ENCODE results near the gene DNAJC15.
A peak's percentile ranks its signal among the peaks of the same experiment; 100 is the strongest.
"Not testable (repeated sequence)": the region's sequence is repeated elsewhere in the genome, so short reads cannot be mapped to it uniquely, and the experiment has no call there.

DNAJC15 gene

DNA sequence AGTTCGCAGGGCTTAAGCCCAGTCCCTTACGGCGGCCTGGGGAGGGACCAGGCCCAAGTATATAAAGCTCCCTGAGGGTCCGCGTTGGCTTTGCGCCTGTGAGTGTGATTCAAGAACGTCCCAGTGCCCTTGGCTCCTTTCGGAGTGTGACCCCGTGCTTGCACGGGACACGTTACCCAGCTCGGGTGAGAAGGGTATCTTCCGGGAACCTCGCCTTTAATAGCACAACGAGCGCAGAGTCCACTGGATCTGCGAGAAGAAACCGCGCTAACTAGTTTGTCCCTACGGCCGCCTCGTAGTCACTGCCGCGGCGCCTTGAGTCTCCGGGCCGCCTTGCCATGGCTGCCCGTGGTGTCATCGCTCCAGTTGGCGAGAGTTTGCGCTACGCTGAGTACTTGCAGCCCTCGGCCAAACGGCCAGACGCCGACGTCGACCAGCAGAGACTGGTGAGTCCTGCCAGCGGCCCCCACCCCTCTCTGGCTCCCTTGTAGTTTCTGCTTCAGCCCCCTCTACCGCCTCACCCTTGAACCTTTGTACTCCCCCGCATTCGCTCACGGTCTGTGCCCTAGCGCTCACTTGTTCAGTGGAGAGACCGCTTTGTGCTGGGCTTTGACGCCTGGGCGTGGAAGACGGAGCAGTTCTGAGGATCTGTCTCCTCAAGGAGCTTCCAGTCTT lies at the start of gene DNAJC15:
Gene DNAJC15 (plus strand): TSS at position 298 of the 675 bp plus-strand sequence. CDS start 41 bp downstream, at position 339.
- peak; percentile 82 for TF ChIP-seq POLR2A (IDR thresholded peaks at IDR 0.05; ENCODE audit: low read length)
- TF ChIP-seq GATA1 (IDR thresholded peaks at IDR 0.05; ENCODE audit: low read depth, low read length), result no peak

DNA sequence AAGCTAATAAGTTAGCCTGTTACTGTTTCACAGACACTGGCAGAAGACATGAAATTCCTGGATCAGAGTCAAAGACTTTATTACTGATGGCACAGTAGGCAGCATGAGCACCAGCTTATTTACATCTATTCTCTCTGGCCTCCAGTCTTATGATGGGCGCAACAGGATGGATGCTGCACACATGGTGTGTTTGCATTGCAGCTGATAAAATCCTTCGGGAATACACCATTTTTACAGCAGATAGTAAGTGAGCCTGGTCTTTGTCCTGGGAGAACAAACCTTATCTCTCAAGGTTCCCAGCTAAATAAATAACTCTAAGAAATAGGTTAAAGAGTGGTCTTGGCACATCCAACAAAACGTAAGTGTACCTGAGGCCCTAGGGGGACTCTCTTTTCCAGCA lies 47.3 kb upstream of the DNAJC15 start:
- TF ChIP-seq POLR2A (IDR thresholded peaks at IDR 0.05; ENCODE audit: low read length) (no peak), GATA1 (IDR thresholded peaks at IDR 0.05; ENCODE audit: low read depth, low read length) (no peak)
- DNase-seq, result no peak

More for the DNA sequence above, at the start of gene DNAJC15:
- DNase-seq, result peak; percentile 72 to 78

DNA sequence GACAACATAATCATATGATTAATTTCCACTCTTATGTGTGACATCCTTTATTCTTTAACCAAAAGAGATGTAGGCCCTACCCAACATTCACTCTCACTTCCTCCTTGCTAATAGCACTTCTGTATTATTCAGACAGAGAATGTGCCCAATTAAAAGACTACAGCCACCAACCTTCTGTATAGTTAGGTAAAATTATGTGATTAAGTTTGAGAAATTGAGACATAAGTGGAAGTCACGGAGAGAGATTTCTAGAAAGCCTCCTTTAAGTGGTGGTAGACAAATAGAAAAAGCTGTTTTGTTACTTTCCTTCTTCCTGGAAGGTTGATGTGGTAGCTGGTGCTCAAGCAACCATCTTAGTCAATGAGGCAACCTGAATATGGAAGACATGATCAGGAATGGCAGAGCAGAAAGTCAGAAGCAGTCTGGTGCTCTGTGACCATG lies 46.1 kb upstream of the DNAJC15 start:
- TF ChIP-seq GATA1 (IDR thresholded peaks at IDR 0.05; ENCODE audit: low read depth, low read length) (no peak), POLR2A (IDR thresholded peaks at IDR 0.05; ENCODE audit: low read length) (no peak)
- DNase-seq, result no peak

DNA sequence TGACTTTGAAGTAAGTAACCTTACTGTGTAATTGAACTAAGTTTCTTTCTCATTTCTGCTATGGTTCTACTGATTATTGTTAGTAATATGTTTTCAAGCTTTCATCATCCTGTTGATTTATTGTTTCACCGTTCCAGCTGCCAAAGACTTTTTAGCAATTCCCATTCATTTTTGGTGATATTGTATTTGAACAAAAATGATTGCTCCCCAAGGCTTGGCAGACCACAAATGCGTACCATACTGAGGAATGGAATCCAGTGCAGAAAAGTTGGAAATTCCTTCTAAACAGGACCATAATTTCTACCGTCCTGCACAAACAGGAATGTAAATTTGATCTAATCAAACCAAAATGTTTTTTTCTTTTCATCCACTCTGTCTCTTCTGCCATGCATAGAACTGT lies 42.1 kb upstream of the DNAJC15 start:
- TF ChIP-seq GATA1 (IDR thresholded peaks at IDR 0.05; ENCODE audit: low read depth, low read length) (no peak), POLR2A (IDR thresholded peaks at IDR 0.05; ENCODE audit: low read length) (no peak)
- DNase-seq, result no peak

DNA sequence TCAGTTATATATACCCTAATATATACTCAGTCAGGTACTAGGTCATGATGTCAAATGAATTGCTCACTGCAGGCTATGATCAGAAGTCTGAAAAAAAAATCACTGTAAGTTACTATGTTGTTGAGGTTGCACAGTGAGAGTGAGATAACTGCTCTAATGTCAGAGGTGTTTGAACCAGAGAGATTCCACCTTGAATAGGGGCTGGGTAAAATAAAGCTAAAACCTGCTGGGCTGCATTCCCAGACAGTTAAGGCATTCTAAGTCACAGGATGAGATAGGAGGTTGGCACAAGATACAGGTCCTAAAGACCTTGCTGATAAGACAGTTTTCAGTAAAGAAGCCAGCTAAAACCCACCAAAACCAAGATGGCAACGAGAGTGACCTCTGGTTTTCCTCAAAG lies 41.5 kb upstream of the DNAJC15 start:
- no peak for TF ChIP-seq POLR2A (IDR thresholded peaks at IDR 0.05; ENCODE audit: low read length)
- TF ChIP-seq GATA1 (IDR thresholded peaks at IDR 0.05; ENCODE audit: low read depth, low read length), result no peak
- no peak for DNase-seq

DNA sequence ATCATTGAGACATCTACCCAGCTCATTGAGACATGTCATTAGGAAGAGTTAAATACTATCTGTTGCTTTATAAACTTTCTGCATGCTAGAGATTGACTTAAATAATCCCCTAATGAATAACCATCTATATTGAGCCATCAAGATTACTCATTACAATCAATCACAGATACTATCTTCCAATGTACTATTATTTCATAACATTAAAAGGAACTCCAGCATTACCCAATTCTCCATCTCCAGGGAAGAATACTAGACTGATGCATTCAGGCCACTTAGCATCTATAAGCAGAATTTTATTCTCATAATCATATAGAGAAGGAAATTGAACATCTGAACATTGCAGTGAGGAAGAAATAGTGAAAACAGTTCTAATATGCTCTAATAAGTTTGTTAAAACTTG lies 39.4 kb upstream of the DNAJC15 start:
- no peak for DNase-seq

DNA sequence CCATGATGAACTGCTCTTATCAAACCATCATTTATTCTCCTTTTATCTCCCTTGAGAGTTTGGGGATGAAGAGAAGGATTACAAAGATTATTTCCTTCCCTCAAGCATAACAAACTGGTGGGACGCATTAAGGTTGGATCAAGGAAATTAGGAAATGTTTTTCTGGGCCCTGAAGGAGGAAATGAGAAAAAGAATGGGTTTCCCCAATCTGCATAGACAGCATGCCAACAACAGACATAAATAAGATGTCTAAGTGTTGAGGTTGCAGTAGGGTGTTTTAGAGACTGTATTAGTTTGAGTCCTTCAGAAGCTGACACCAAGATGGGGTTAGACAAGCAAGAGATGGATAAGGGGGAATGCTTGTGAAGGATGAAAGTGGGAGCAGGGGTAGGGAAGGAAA lies 38.7 kb upstream of the DNAJC15 start:
- no peak for DNase-seq
- TF ChIP-seq GATA1 (IDR thresholded peaks at IDR 0.05; ENCODE audit: low read depth, low read length), result no peak
- no peak for TF ChIP-seq POLR2A (IDR thresholded peaks at IDR 0.05; ENCODE audit: low read length)

More for the DNA sequence above, 39.4 kb upstream of the DNAJC15 start:
- no peak for TF ChIP-seq GATA1 (IDR thresholded peaks at IDR 0.05; ENCODE audit: low read depth, low read length)
- no peak for TF ChIP-seq POLR2A (IDR thresholded peaks at IDR 0.05; ENCODE audit: low read length)

DNA sequence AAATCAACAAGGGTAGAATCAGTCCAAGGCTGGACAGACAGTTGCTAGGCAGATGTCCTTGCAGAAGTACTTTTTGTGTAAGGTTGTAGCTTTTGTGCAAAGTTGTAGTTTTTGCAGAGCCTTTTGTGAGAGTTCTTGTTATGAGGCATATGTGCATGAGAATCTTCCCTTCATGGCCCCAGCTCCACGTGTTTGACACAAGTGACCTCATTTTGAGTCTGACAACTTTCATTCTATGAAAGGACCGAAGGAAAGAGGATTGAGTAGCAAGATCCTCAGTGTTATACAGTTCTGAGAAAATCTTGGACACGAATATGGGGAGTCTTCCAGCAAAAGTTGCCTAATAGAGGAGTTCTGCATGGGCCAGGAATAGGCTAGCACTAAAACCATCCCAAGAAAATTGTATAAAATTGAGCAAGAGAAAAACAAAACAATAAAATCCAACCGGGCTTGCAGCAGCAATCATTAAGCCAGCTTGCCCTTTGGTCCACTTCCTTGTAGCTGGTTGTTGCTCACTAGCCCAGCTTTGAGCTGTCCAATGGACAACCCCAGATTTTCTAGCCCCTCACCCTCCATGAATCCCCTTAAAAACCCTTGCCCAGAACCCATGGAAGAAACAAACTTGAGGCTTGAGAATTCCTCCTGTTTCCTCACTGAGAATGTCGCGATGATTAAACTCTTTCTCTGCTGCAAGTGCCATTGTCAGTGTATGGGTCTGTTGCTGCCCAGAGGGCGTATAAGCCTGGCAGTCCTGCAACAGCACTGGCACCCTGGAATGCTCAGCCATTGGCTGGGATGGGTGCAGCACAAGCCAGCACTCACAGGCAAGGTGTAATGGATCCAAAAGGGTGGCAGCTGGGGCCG lies 37.8 kb upstream of the DNAJC15 start:
- TF ChIP-seq GATA1 (IDR thresholded peaks at IDR 0.05; ENCODE audit: low read depth, low read length) (no peak), POLR2A (IDR thresholded peaks at IDR 0.05; ENCODE audit: low read length) (no peak)
- no peak for DNase-seq

DNA sequence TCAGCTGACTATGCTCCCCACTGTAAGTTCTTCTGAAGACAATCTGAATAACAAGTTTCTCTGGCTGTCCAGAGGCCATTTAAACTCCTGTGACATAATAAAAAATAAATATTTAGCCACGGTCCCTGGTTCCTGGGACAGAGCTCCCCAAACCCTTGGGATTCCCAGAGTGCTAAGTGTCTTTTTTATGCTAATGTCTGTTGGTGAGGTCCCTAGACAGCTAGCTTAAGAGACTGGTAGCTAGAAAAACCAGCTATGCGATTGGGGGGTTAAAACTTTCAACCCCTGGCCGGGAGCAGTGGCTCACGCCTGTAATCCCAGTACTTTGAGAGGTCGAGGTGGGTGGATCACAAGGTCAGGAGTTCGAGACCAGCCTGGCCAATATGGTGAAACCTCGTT lies 37.2 kb upstream of the DNAJC15 start:
- TF ChIP-seq GATA1 (IDR thresholded peaks at IDR 0.05; ENCODE audit: low read depth, low read length) (no peak), POLR2A (IDR thresholded peaks at IDR 0.05; ENCODE audit: low read length) (no peak)

DNA sequence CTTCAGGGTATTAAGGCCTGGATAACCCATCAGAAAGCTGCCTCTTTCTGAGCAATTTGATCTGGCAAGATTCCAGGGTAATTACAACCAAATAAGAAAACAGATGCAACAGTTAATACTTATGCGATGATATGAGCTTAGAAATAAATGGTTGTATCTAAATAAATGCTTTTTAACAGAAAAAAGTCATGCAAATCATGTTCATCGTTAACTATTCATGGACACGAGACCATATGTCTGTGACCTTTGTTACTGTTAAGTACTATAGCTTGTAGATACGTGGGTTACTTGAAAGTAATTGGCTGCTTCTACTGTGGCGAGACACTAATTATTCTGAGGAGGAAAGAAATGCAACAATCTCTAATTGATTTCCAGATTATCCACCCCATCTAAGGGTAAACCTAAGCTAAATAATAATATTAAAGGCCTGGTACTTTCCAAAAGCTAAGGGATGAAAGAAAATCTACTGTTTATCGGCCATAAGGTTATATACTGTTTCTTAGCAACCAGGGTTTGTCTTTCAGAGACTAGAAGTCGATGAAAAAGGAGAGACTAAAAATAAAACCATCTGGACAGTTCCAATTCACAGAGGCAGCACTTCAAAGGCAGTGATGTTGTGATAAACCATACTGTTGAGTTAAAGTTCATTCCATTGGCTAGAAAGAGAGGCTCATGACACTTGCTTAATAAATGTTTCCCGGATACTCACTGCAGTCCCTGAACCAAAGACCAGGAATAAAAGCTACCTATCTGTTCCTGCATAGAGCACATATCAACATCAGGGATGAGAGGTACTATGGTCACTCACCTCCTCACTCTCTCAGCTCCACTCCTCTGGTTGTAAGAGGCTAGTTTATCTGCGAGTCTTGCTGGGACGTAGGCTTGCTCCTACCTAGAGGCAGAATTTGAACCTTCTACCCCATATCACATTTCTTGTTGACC lies 32.8 kb upstream of the DNAJC15 start:
- DNase-seq, result no peak
- TF ChIP-seq GATA1 (IDR thresholded peaks at IDR 0.05; ENCODE audit: low read depth, low read length), result no peak
- TF ChIP-seq POLR2A (IDR thresholded peaks at IDR 0.05; ENCODE audit: low read length), result no peak

More for the DNA sequence above, 37.2 kb upstream of the DNAJC15 start:
- no peak for DNase-seq

DNA sequence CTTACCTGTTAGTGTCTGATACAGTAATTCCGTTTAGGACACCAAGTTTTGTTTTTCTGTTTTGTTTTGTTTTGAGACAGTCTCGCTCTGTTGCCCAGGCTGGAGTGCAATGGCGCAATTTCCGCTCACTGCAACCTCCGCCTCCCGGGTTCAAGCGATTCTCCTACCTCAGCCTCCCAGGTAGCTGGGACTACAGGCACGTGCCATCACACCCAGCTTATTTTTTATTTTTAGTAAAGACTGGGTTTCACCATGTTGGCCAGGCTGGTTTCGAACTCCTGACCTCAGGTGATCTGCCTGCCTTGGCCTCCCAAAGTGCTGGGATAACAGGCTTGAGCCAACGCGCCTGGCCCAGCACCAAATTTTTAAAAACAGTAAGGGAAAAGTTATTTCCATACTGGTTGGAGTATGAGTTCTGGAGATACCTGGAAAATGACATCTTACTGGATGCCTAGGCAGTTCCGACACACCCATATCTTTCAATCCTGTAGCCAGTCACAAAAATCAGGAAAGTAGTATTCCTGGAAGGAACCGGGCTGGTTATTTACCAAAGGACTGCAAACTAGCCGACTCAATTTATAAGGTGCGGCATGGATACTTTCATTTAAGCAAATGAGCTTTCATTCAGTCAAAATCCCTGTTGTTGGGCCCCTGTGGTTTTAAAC lies 32.0 kb upstream of the DNAJC15 start:
- not testable (repeated sequence) for DNase-seq

DNA sequence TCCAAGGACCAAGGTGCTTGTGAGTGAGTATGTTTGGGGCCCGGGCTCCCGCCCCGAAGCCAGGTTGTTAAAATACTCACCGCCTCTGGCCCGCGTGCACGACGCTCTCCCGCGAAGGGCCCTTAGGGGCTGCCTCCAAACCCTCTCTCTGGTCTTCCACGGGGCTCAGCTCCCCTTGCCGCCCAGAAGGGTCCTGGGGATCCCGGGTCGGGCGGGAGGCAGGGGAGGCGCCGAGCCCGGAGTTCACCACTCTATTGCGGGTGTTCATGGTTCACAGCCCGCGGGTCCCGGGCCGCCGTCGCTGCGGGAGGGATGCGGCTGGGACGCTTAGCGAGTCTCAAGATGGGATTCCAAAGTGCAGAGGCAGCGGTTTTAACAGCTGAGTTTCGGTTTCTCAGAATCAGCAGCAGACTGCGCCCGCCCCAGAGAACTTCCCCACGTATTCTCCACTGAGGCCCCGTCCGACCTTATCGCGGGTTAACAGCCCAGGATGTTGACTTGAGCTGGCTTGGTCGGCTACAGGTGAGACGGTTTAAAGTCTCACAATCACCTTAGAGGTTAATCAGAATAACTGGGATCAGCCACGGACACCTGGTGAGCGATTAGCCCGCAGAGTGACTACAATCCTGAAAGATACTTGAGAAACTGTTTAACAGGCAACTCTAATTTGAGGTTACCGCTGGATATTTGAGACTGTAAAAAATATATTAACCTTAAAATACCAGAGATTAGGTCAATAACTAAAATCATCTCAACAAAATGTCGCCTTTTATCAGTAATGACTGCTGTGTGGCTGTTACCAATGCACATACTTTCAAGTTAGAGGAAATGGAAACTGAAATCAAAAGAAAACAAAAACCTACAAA lies 31.3 kb upstream of the DNAJC15 start, which contains the start of gene EPSTI1:
Gene EPSTI1 (minus strand): TSS at position 344 of the 866 bp plus-strand sequence. CDS start 76 bp downstream, at position 268.
- DNase-seq, result peak; percentile 79 to 80
- TF ChIP-seq POLR2A (IDR thresholded peaks at IDR 0.05; ENCODE audit: low read length) (peak; percentile 41), GATA1 (IDR thresholded peaks at IDR 0.05; ENCODE audit: low read depth, low read length) (no peak)

Measured in erythroblast (primary cell).